Adipose tissue (tissue), 3 donors: Measurements from ENCODE around the gene PGAP3. TPM values are rescaled to one million over a fixed set of nuclear protein-coding genes. Genes with fewer than 3 reads are reported as not detected.
"Not testable (repeated sequence)": the region's sequence is repeated elsewhere in the genome, so short reads cannot be mapped to it uniquely, and the experiment has no call there.

Source experiments
- H3K27ac ChIP-seq: one replicate; pipeline ENCODE4 v1.5.1; 2013; ENCODE audit warnings: low read depth, low read length
- WGBS, 3 donors: extraction: QIAGEN DNeasy Blood & Tissue Kit; methylation state at CpG; one replicate each; pipeline ENCODE4 v1.1.7; 2013; 5-methylcytosine and 5-hydroxymethylcytosine counted together
- polyA plus RNA-seq, 3 donors: library from polyadenylated mRNA; stranded (reverse); fragments of 200-250 nt; gene quantifications; one replicate each; pipeline ENCODE4 v1.2.3, GENCODE V29; 2013
- donor health status: healthy with polysubstance abuse.
- donor health status: Bipolar disorder and iron deficiency.
- donor health status: healthy.

The PGAP3 gene
- polyA plus RNA-seq, 3 donors, result 8.4 to 19.9 (median 12.3) TPM

DNA sequence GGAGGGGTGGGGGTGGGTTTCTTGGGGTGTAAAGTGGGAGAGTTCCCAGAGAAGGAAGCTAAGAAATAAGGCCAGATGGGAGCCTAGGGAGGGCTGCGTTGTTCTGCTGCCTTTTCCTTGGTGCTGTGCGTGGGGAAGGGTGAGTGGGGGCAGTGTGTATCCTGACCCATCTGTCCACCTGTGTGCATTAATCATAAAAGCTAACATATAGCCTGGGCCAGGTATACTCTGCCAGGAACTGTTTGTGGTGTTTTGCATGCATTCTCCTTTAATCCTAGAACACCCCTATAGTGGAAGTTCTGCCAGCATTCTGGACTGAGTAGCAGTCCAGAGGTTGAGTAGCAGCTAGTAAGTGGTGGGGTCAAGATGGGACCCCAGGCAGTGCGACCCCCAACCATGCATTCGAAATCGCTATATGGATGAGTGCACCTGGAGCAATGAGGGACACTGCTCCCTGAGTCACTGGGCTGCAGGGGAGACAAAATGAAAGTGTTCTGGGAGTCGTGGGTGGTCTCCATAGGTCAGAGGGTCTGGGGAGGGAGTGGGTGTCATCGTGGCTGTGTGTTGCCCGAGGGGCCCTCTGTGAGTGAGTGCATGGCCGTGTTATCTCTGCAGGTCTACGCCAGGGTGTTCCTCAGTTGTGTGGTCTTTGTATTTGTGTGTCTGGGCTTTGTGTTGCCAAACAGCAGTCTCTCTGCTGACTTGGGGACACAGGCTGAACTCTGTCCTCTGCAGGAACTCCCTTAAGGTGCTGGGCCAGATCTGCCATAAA, 13.3 kb upstream of the PGAP3 start:
- WGBS, 3 donors, result 29 to 49% (median 48%) methylated on average over 10 of the region's 10 CpGs
- no peak overlapping the region for H3K27ac ChIP-seq

DNA sequence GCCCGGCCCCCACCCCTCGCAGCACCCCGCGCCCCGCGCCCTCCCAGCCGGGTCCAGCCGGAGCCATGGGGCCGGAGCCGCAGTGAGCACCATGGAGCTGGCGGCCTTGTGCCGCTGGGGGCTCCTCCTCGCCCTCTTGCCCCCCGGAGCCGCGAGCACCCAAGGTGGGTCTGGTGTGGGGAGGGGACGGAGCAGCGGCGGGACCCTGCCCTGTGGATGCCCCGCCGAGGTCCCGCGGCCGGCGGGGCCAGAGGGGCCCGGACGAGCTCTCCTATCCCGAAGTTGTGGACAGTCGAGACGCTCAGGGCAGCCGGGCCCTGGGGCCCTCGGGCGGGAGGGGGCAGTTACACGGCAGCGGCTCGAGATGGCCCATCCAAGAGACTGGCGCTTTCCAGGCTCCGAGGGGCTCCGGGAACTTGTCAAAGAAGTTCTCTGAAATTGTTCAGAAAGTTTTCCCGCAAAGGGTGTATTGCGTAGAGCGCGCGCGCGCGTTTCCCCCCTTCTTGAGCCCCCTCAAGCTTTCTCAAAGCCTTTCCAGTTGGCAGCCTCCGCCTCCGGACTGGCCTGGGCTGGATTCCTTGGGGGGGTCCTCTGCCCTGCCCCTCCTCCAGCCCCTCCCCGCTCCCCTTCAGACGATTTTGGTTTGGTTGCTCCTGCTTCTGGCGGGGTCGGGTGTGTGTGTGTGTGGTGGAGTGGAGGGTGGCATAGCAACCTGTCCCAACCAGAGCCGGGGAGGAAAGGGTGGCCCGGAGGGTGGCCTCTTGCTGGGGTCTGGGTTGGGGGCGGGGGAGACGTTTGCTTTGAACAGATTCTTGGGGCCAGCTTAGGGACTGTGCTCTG, 12.5 kb upstream of the PGAP3 start:
- no peak overlapping the region for H3K27ac ChIP-seq
- 2% methylated on average over 57 of the region's 57 CpGs for WGBS, 3 donors

DNA sequence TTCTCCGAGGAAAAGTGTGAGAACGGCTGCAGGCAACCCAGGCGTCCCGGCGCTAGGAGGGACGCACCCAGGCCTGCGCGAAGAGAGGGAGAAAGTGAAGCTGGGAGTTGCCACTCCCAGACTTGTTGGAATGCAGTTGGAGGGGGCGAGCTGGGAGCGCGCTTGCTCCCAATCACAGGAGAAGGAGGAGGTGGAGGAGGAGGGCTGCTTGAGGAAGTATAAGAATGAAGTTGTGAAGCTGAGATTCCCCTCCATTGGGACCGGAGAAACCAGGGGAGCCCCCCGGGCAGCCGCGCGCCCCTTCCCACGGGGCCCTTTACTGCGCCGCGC, 11.9 kb upstream of the PGAP3 start, which contains the start of gene ERBB2:
ERBB2 (plus strand) TSS at position 247 of the 330 bp plus-strand sequence. CDS start 175 bp downstream, outside the sequence.
- WGBS, 3 donors, result 2 to 9% (median 8%) methylated on average over 19 to 20 of the region's 20 CpGs

DNA sequence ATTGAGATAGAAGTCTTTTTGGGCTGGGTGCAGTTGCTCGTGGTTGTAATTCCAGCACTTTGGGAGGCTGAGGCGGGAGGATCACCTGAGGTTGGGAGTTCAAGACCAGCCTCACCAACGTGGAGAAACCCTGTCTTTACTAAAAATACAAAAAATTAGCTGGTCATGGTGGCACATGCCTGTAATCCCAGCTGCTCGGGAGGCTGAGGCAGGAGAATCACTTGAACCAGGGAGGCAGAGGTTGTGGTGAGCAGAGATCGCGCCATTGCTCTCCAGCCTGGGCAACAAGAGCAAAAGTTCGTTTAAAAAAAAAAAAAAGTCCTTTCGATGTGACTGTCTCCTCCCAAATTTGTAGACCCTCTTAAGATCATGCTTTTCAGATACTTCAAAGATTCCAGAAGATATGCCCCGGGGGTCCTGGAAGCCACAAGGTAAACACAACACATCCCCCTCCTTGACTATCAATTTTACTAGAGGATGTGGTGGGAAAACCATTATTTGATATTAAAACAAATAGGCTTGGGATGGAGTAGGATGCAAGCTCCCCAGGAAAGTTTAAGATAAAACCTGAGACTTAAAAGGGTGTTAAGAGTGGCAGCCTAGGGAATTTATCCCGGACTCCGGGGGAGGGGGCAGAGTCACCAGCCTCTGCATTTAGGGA, 11.4 kb upstream of the PGAP3 start:
- not testable (repeated sequence) for H3K27ac ChIP-seq
- 47 to 56% (median 53%) methylated on average over 11 of the region's 11 CpGs for WGBS, 3 donors

More for the DNA sequence above, 11.9 kb upstream of the PGAP3 start, which contains the start of gene ERBB2:
- H3K27ac ChIP-seq, result no peak within 1 kb of the TSS

DNA sequence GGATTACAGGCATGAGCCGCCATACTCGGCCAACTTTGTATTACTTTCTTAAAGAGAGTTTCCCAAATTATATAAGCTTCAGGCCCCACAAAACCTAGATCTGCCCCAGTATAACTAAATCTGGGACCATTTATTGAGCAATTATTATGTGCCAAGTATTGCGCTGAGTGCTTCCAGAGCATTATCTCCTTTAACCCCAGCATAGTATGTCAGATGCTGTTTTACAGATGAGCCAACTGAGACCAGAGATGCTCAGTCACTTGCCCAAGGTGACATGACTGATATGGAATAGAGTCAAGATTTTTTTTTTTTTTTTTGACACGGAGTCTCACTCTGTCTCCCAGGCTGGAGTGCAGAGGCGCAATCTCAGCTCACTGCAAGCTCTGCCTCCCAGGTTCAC, 10.1 kb upstream of the PGAP3 start:
- 93 to 94% (median 93%) methylated on average over 5 of the region's 5 CpGs for WGBS, 3 donors
- H3K27ac ChIP-seq, result no peak overlapping the region

DNA sequence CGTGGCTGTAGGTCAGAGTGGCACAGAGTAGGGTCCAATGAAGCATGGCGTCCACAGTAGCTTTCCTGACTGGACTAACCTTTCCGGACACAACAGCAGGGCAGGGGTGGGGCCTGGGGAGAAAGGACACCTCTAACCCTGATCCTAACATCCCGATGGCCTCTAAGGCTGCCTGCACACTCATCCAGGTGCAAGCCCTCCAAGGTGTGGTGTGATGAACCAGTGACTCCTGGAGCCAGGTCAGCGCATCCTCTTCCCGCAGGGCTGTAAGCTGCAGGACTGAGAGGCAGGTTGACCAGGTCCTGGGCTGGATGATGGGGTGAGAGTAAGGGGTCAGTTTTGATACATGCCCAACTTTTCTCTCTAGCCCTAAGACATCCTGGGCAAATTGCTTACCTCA, 8.9 kb upstream of the PGAP3 start:
- 78 to 89% (median 84%) methylated on average over 6 of the region's 6 CpGs for WGBS, 3 donors

DNA sequence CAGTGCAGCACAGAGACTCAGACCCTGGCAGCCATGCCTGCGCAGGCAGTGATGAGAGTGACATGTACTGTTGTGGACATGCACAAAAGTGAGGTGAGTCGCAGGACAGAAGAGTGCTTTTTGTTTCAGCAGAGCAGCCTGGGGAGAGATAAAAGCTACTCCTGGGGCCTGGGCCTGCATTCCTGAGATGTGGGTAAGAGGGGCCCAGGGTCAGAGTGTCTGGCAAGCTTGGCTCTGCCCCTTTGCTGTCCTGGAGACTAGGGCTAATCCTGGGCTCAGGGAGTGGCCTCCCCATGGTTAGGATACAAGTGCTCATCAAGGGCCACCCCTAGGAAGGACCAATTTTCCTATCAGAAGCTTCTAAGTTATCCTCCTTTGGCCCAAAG, 7.2 kb upstream of the PGAP3 start:
- WGBS, 3 donors, result 78 to 92% (median 88%) methylated on average over 2 of the region's 2 CpGs
- no peak overlapping the region for H3K27ac ChIP-seq

More for the DNA sequence above, 8.9 kb upstream of the PGAP3 start:
- H3K27ac ChIP-seq, result no peak overlapping the region

DNA sequence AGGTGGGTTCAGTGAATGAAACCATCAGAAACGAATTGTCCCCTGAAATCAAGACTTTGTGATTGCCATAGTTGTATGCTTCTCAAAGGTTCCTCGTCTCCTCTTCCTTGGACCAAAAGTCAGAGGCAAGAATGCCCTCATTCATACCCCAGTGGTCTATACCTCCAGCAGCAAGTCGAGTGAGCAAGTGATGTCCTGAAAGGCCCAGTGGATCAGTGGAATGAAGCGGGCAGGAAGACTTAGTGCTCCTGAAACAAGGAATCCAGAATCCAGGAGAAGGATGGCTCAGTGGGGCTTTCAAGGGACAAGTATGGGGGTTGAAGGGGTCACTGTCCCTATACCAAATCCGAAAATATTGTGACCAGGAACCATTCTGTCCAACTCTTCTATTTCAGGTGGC, 6.7 kb upstream of the PGAP3 start:
- 84 to 91% (median 91%) methylated on average over 5 of the region's 5 CpGs for WGBS, 3 donors
- H3K27ac ChIP-seq, result no peak overlapping the region

DNA sequence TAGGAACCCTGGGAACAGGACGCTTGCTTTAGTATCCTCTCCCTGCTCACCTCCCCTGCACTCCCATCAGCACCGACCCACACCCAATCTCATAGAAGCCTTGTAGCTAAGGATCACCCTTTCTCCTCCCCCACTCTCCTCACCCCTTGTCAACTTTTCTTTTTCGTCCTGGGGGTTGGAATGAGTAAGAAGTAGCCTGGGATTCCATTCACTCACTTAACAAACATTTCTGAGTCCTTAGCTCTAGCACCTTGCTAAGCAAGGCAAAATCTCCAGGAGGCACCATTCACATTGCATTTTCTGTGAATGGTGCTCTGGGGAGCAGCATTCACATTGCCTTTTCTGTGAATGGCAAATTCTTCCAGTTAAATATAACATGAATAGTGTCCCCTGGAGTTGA, 1.1 kb upstream of the PGAP3 start:
- WGBS, 3 donors, result 42 to 60% (median 52%) methylated on average over 3 of the region's 3 CpGs
- H3K27ac ChIP-seq, result no peak overlapping the region

DNA sequence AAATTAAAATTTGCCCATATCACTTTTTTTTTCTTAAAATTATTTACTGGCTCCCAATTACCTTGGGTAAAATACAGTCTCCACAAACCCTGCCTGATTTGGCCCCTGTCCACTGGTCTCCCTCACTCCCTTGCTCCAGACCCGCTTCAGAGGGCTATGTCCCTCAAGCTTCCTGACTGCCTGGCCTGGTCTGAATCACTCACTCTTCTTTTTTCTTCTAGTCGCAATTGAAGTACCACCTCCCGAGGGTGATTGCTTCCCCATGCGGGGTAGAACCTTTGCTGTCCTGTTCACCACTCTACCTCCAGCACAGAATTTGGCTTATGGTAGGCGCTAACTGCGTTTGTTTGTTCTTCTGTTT, 598 bp upstream of the PGAP3 start:
- H3K27ac ChIP-seq, result no peak overlapping the region
- WGBS, 3 donors, result 18 to 25% (median 23%) methylated on average over 6 of the region's 6 CpGs

DNA sequence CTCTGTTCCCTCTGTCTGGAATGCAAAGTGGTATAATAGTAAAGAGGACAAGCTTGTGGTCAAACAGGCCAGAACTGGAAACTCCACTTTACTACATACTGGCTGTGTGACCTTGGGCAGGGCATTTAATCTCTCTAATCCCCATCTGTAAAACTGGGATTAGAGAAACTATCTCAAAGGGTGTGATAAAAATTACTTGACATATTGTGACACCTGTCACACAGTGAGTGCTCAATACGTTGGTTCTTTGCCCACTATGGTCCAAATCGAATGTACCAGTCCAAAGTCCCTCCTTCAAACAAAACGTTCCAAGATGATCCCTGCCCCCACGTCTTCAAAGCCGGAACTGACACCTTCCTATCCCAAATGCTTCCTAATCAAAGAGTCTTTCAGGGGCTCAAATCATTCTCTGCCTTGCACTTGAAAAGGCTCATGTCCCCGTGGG, 734 bp downstream of the PGAP3 start:
- no peak overlapping the region for H3K27ac ChIP-seq
- WGBS, 3 donors, result 28 to 67% (median 60%) methylated on average over 6 of the region's 6 CpGs

DNA sequence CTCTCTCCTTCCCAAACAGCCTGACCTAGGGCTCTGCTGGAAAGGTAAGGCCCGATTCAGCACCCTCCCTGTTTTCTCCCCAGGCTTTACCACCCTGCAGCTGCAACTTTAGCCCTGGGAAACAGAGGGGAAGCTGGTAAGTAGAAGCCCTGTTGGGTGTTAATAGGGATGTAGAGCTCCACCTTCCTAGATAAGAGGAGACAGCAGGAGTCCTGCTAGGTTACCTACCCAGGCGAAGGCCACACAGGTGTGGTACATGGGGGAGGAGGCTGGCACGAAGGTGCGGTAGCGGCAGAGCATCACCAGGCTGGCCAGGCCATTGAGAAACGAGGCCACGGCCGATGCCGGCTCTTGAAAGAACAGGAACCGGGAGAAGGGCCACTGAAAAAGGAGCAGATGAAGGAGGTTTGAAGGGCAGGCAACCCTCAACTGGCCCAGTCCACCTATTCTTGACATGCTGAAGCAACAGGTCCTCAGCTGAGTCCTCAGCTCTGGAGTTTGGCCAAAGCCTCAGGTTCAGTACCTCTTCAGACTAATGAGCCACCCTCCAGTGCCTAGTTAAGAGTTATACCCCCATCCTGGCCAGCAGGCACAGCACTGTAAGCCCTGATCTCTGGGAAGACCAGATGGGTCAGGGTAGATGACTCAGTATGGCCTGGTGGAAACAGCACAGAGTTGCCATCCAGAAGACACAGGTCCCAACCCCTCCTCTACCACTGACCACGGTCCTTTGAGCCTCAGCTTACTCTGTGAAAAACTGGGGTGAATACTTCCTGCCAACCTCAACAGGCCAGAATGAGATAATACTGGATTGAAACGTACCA, 3.3 kb downstream of the PGAP3 start:
- 93% methylated on average over 12 of the region's 12 CpGs for WGBS, 3 donors
- no peak overlapping the region for H3K27ac ChIP-seq

DNA sequence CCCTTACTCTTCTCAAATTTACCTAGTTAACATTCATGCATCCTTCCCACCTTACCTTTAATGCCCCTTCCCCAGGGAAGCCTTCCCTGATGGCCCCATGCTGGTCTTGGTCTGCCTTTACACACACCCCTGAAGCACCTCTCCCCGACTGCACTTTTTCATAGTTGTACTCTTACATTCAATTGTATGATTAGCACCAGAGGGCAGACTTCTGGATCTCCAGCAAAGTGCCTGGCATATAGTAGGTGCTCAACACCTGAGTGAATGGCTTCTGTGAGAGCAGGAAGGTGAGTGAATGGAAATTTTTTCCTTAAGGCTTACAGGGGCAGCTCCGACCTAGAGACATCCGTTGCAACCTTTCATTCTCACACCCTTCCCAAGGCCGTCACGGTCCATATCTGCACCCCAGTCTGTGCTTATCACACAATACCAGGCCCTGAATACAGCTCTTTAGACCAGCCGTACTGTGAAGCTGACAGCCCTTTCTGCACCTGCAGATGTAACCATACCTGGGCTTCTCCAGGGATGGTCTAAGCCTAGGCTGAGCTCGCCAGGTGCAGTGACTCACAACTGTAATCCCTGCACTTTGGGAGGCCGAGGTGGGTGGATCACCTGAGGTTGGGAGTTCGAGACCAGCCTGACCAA, 4.4 kb downstream of the PGAP3 start:
- H3K27ac ChIP-seq, result no peak overlapping the region
- whole genome bisulfite sequencing, 3 donors, result 91 to 93% (median 93%) methylated on average over 9 of the region's 9 CpGs

DNA sequence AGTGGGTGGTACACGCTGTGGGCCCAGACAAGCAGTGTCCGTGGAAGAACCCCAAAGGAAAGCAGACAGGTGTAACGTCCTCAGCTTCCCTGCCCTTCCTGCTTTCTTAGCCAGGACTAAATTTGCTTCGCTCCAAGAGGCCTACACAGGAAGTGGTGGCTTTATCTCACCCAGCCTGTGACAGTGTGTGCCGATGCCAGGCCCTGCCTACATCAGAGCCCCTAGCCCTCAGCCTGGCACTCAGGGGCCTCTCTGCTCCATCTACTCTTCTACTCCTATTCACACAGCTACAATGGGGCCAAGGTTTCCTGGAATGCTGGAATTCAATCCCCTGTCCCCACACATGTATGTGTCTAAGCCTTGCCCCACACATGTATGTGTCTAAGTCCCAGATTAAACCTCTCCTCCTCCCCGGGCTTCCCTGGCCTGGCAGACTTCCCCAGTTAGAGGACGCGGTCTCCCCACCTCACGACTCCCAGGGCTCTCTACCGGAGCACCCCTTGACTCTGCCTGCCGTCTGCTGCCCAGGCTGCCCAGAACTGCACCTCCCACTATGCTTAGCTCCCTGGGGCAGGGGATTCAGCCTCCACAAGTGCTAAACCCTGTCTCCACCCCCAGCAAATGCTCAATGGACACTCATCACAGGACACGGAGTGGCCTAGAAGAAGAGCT, 8.2 kb downstream of the PGAP3 start:
- H3K27ac ChIP-seq, result no peak overlapping the region
- 65 to 82% (median 66%) methylated on average over 12 of the region's 12 CpGs for WGBS, 3 donors

DNA sequence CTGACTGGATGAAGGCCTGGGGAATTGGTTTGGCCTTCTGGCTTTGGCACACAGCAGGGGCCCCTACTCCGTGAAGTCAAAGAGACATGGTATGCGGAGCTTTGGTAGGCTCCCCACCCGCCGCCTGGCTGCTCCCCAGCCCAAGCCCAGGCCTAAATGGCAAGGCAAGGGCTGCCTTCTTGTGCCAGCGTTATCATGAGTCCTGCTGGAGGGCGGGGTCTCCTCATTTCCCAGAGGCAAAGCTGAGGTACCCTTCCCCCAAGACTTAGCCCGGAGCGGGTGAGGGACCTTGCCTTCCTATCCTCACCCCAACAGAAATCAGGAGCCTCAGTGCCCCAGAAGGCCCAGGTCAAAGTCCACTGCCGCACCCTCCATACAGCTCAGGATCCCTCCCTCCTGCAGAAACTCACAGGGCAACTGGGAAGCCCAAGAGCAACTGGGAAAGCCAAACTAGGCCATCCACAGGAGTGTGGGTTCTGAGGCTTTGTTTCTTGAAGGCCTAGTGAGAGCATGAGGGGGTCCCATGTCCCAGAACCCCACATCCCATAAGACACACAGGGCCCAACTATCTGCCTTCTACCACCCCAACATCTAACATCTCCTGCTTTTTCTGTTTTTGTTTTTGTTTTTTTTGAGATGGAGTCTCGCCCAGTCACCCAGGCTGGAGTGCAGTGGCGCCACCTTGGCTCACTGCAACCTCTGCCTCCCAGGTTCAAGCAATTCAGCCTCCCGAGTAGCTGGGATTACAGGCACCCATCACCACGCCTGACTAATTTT, 9.3 kb downstream of the PGAP3 start:
- H3K27ac ChIP-seq, result no peak overlapping the region
- 86 to 91% (median 87%) methylated on average over 13 of the region's 13 CpGs for WGBS, 3 donors

DNA sequence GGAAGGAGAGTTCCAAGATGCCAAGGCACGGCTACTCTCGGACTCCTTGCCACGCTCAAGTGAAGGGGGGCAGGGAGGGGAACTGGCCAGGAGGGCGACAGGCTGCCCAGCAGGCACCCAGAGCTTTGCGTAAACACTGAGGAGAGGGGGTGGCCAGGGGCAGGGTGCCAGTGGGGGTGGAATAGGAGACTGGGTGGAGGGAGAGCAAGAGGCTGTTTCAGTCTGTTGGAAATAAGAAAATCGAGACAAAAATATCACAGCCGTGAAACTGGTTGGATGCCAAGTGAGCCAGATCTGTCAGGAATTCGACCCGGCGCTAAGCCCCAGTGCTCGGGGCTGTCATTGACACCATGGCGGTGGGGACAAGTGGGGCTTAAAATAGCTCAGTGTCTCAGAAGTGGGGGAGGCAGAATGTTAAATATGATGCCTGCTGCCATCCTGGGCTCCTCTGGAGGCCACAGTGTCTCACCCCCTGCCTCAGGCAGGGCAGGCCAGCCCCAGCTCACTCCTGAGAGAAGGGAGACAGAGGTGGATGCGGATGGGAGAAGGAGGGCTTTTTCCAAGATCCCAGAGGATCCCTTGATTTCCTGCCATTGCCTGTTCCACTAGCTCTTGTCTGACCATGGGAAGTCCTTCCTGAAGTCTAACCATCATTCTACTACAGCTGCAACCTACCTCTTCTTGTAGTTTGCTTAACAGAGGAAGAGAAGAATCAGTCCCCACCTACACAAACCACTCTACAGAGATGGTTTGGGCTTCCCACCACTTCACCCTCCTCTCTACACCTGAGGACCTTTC, 10.1 kb downstream of the PGAP3 start:
- no peak overlapping the region for H3K27ac ChIP-seq
- WGBS, 3 donors, result 71 to 78% (median 73%) methylated on average over 13 of the region's 13 CpGs
